Measurements from ENCODE around the gene DCHS2.

GRCh38 chr4:154462081-154462810, 29.4 kb downstream of the DCHS2 start:
- TF ChIP-seq POLR2A (IDR thresholded peaks at IDR 0.05; ENCODE audit: low read depth, low read length) (no peak), POLR2AphosphoS5 (IDR thresholded peaks at IDR 0.05; ENCODE audit: low read depth, low read length) (no peak), POU2F2 (IDR thresholded peaks at IDR 0.05; ENCODE audit: low read depth, low read length) (no peak)

Measured in GM12891 (cell line).